Esophagus (tissue), 2 donors: ENCODE measurements around the gene NDUFAF3. TPM values are rescaled to one million over a fixed set of nuclear protein-coding genes. Genes with fewer than 3 reads are reported as not detected.

ENCODE experiments used
- H3K27ac ChIP-seq, 2 donors: one replicate each; pipeline ENCODE4 v1.5.1; 2013; ENCODE audit warnings: low read depth in 2 of 2, mild to moderate bottlenecking in 2 of 2, inconsistent platforms in 1 of 2, low read length in 1 of 2, moderate library complexity in 1 of 2
- H3K27me3 ChIP-seq, 2 donors: one replicate each; pipeline ENCODE4 v1.6.1; 2013; ENCODE audit warnings: low read length in 2 of 2, control low read depth in 1 of 2, mild to moderate bottlenecking in 1 of 2; ENCODE audit not compliant: insufficient read depth in 2 of 2, control insufficient read depth in 1 of 2
- H3K36me3 ChIP-seq, 2 donors: one replicate each; pipeline ENCODE4 v1.6.1; 2013; ENCODE audit warnings: low read length in 1 of 2; ENCODE audit not compliant: control insufficient read depth in 2 of 2, insufficient read depth in 2 of 2
- H3K4me1 ChIP-seq, 2 donors: one replicate each; pipeline ENCODE4 v1.6.1; 2013; ENCODE audit warnings: low read length in 1 of 2; ENCODE audit not compliant: control insufficient read depth in 2 of 2, insufficient read depth in 2 of 2
- H3K4me3 ChIP-seq, 2 donors: one replicate each; pipeline ENCODE4 v1.5.1; 2013; ENCODE audit warnings: low read length in 2 of 2, mild to moderate bottlenecking in 2 of 2, low read depth in 1 of 2, moderate library complexity in 1 of 2
- H3K9me3 ChIP-seq, 2 donors: one replicate each; pipeline ENCODE4 v1.6.1; 2013; ENCODE audit warnings: mild to moderate bottlenecking in 2 of 2, low read depth in 1 of 2, low read length in 1 of 2, moderate library complexity in 1 of 2; ENCODE audit not compliant: control insufficient read depth in 2 of 2, insufficient read depth in 1 of 2
- WGBS, 2 donors: extraction: QIAGEN DNeasy Blood & Tissue Kit; methylation state at CpG; one replicate each; pipeline ENCODE4 v1.1.7; 2013; 5-methylcytosine and 5-hydroxymethylcytosine counted together
- polyA plus RNA-seq, 2 donors: library from polyadenylated mRNA; stranded (reverse); fragments of 200-250 nt; gene quantifications; one replicate each; pipeline ENCODE4 v1.2.3, GENCODE V29; 2013
- donor health status: healthy with polysubstance abuse.
- donor health status: Bipolar disorder and iron deficiency.

NDUFAF3 gene, protein sequence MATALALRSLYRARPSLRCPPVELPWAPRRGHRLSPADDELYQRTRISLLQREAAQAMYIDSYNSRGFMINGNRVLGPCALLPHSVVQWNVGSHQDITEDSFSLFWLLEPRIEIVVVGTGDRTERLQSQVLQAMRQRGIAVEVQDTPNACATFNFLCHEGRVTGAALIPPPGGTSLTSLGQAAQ
- 10 to 100 TPM; 65.1 to 65.7 TPM for polyA plus RNA-seq

DNA sequence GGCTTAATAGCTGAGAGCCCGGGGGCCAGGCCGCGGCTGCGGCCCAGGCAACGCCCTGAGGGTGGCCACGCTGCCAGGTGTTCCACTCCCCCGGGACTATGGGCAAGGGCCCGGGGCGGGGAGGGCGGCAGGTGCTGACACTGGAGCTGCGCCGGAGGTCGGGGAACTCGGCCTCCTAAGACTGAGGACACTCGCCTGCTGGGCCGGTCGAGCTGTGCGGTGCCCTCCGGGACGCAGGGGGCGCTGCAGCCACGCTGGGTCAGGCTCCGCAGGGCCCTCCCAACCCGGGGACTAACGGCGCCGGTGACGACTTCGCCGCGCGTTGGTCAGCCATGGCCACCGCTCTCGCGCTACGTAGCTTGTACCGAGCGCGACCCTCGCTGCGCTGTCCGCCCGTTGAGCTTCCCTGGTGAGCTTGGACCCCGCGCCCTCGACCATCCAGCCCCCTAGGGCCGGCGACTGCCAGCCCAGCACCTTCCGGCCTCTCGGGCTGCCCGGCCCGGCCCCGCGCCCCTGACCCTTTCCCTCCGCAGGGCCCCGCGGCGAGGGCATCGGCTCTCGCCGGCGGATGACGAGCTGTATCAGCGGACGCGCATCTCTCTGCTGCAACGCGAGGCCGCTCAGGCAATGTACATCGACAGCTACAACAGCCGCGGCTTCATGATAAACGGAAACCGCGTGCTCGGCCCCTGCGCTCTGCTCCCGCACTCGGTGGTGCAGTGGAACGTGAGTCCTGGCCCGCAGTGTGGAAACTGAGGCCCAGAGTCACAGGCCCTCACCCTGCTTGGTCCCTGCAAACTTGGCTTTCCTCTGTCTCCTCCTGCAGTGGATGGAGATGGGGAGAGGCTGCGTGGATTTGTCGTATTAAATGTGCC is at the start of gene NDUFAF3:
Gene NDUFAF3, plus strand, starts transcription at position 309 of the 875 bp plus-strand sequence. Its CDS starts 24 bp downstream, at position 333.
- Histone ChIP-seq H3K4me1 (peaks cover 8 to 24% of the 10 kb centered on the region in 2 donors), H3K27ac (peak within 1 kb of the TSS; percentile 100), H3K27me3 (no peaks in the 10 kb centered on the region), H3K36me3 (peaks cover 2 to 32% of the 10 kb centered on the region in 2 donors), H3K4me3 (peak within 1 kb of the TSS; percentile 68 to 94), H3K9me3 (no peaks in the 10 kb centered on the region)
- 0 to 1% methylated on average over 81 to 83 of the region's 83 CpGs for WGBS, 2 donors

- peaks cover 14 to 38% of the 10 kb centered on the region in 2 donors for H3K36me3 ChIP-seq
- WGBS, 2 donors, result 90 to 92% methylated on average over 10 of the region's 10 CpGs
- no peaks in the 10 kb centered on the region for H3K9me3 ChIP-seq
- no peaks in the 10 kb centered on the region for H3K4me1 ChIP-seq
- no peak overlapping the region for H3K27ac ChIP-seq
- H3K4me3 ChIP-seq, result no peak overlapping the region
- no peaks in the 10 kb centered on the region for H3K27me3 ChIP-seq
Observed at GRCh38 chr3:48974076-48974864, 47.7 kb upstream of the NDUFAF3 start.

DNA sequence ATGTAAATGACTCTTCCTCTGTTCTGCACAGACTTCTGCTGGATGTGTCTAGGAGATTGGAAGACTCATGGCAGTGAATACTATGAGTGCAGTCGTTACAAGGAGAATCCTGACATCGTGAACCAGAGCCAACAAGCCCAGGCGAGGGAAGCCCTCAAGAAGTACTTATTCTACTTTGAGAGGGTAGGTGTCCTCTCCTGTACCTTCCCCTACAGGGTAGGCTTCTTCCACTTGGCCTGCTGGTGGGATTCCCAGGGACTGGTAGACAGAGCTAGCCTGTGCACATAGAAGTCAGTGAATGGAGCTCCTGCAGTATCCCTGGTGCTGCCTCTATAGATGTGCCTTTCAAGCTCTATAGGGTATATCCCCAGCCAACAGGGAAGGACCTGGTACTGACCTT is 42.5 kb upstream of the NDUFAF3 start:
- H3K36me3 ChIP-seq, result peaks cover 13 to 44% of the 10 kb centered on the region in 2 donors
- no peak overlapping the region for H3K27ac ChIP-seq
- 88 to 95% methylated on average over 3 of the region's 3 CpGs for WGBS, 2 donors
- no peaks in the 10 kb centered on the region for H3K27me3 ChIP-seq
- H3K4me1 ChIP-seq, result no peaks in the 10 kb centered on the region
- H3K9me3 ChIP-seq, result no peaks in the 10 kb centered on the region
- no peak overlapping the region for H3K4me3 ChIP-seq

DNA sequence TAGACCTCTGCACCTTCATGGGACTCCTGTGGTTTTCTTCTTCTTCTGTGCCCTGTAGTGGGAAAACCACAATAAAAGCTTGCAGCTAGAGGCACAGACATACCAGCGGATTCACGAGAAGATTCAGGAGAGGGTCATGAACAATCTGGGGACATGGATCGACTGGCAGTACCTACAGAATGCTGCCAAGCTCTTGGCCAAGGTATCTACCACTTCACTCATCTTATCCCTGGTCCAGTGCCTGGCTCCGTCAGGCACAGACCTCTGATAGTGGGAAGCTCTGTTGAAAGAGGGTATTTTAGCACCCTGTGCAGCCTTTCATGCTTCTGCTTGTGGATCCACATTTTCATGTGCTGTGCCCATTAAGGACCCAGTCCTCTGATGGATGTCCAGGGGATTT is 41.6 kb upstream of the NDUFAF3 start:
- H3K27ac ChIP-seq, result no peak overlapping the region
- H3K4me3 ChIP-seq, result no peak overlapping the region
- 94% methylated on average over 4 of the region's 4 CpGs for WGBS, 2 donors
- H3K36me3 ChIP-seq, result peaks cover 11 to 45% of the 10 kb centered on the region in 2 donors
- no peaks in the 10 kb centered on the region for H3K27me3 ChIP-seq
- no peaks in the 10 kb centered on the region for H3K9me3 ChIP-seq
- no peaks in the 10 kb centered on the region for H3K4me1 ChIP-seq

GRCh38 chr3:48982016-48982415 is 39.9 kb upstream of the NDUFAF3 start:
- Histone ChIP-seq H3K9me3 (no peaks in the 10 kb centered on the region), H3K4me3 (no peak overlapping the region), H3K36me3 (peaks cover 11 to 38% of the 10 kb centered on the region in 2 donors), H3K27me3 (no peaks in the 10 kb centered on the region), H3K27ac (no peak overlapping the region), H3K4me1 (no peaks in the 10 kb centered on the region)

DNA sequence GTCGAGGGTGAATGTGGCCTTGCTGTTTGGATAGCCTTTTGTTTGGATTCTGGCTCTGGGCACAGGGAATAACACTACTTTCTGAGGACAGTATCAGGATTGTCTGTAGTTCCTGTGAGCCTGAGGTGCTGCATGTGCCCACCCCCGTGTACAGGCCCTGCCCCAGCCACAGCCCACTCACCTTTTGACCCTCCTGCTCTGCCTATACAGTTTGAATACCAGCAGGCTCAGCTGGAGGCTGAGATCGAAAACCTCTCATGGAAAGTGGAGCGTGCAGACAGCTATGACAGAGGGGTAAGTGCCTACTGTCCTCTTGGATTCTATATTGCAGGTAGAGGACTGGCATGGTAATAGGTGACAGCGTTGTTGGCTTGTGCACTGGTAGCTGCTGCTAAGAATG is 39.2 kb upstream of the NDUFAF3 start:
- Histone ChIP-seq H3K27ac (no peak overlapping the region), H3K4me1 (no peaks in the 10 kb centered on the region), H3K36me3 (peaks cover 11 to 38% of the 10 kb centered on the region in 2 donors), H3K4me3 (no peak overlapping the region), H3K27me3 (no peaks in the 10 kb centered on the region), H3K9me3 (no peaks in the 10 kb centered on the region)
- WGBS, 2 donors, result 81 to 84% methylated on average over 5 of the region's 5 CpGs

DNA sequence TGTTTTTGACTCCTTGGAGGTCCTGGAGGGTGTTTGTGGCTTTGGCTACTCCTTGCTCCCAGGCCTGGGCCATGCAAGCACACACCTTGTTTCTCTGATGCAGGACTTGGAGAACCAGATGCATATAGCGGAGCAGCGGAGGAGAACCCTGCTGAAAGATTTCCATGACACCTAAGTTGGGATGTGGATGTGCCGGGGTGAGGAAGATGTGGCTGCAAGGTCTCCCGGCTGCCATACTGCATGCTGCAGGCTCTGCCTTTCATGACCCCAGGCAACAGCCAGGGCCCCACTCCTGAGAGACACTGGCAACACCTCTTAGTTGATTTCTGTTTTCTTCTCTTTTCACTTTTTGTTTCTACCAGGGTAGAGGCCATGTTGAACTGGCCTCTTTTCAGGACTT is 38.8 kb upstream of the NDUFAF3 start:
- Histone ChIP-seq H3K4me3 (no peak overlapping the region), H3K27me3 (no peaks in the 10 kb centered on the region), H3K27ac (no peak overlapping the region), H3K36me3 (peaks cover 11 to 38% of the 10 kb centered on the region in 2 donors), H3K4me1 (no peaks in the 10 kb centered on the region), H3K9me3 (no peaks in the 10 kb centered on the region)
- 92 to 93% methylated on average over 4 of the region's 4 CpGs for WGBS, 2 donors

GRCh38 chr3:48984663-48985062 is 37.3 kb upstream of the NDUFAF3 start:
- Histone ChIP-seq H3K9me3 (no peaks in the 10 kb centered on the region), H3K4me1 (peaks cover 3% of the 10 kb centered on the region in 2 donors), H3K36me3 (peaks cover 7 to 30% of the 10 kb centered on the region in 2 donors), H3K27me3 (no peaks in the 10 kb centered on the region), H3K27ac (no peak overlapping the region), H3K4me3 (no peak overlapping the region)

GRCh38 chr3:48985831-48986376 is 36.0 kb upstream of the NDUFAF3 start:
- Histone ChIP-seq H3K36me3 (peaks cover 0 to 23% of the 10 kb centered on the region in 2 donors), H3K27ac (no peak overlapping the region), H3K4me3 (no peak overlapping the region), H3K9me3 (no peaks in the 10 kb centered on the region), H3K27me3 (no peaks in the 10 kb centered on the region), H3K4me1 (peaks cover 3 to 5% of the 10 kb centered on the region in 2 donors)
- 88 to 89% methylated on average over 7 of the region's 7 CpGs for WGBS, 2 donors
